IMR-90 (cell line): Measurements from ENCODE around the gene WDFY2.

ENCODE experiments used
- BHLHE40 ChIP-seq: fragments of 150-350 bp; IDR thresholded peaks from 2 replicates; pipeline ENCODE4 v1.6.1; 2016; ENCODE audit warnings: mild to moderate bottlenecking, low read depth, low read length
- CEBPB ChIP-seq: IDR thresholded peaks from 2 replicates; pipeline ENCODE4 v1.6.1; 2012; ENCODE audit warnings: low read depth, low read length, improper control_type of control experiment
- FOS ChIP-seq: fragments of 150-350 bp; IDR thresholded peaks from 2 replicates; pipeline ENCODE4 v1.6.1; 2016; ENCODE audit warnings: low read depth, low read length
- MAFK ChIP-seq: IDR thresholded peaks from 2 replicates; pipeline ENCODE4 v1.6.1; 2012; ENCODE audit warnings: low read depth, low read length, improper control_type of control experiment
- MAZ ChIP-seq: IDR thresholded peaks from 2 replicates; pipeline ENCODE4 v1.6.1; 2012; ENCODE audit warnings: low read depth, mild to moderate bottlenecking, low read length, improper control_type of control experiment, moderate library complexity, borderline replicate concordance
- MXI1 ChIP-seq: IDR thresholded peaks from 2 replicates; pipeline ENCODE4 v1.6.1; 2012; ENCODE audit warnings: low read depth, mild to moderate bottlenecking, low read length, moderate library complexity, borderline replicate concordance
- NFE2L2 ChIP-seq: fragments of 150-350 bp; IDR thresholded peaks from 2 replicates; pipeline ENCODE4 v1.6.1; 2016; ENCODE audit warnings: low read depth, mild to moderate bottlenecking, low read length
- POLR2A ChIP-seq: IDR thresholded peaks from 2 replicates; pipeline ENCODE4 v1.6.1; 2012; ENCODE audit warnings: mild to moderate bottlenecking, low read depth, low read length
- RAD21 ChIP-seq: IDR thresholded peaks from 2 replicates; pipeline ENCODE4 v1.6.1; 2012; ENCODE audit warnings: low read length, improper control_type of control experiment
- RFX5 ChIP-seq: IDR thresholded peaks from 2 replicates; pipeline ENCODE4 v1.8.0; 2012; ENCODE audit warnings: low read depth, mild to moderate bottlenecking, low read length, moderate library complexity
- SMC3 ChIP-seq: fragments of 150-350 bp; IDR thresholded peaks from 2 replicates; pipeline ENCODE4 v1.6.1; 2016; ENCODE audit warnings: low read depth, mild to moderate bottlenecking, antibody characterized with exemption, low read length, moderate library complexity
- USF2 ChIP-seq: fragments of 150-350 bp; IDR thresholded peaks from 2 replicates; pipeline ENCODE4 v1.6.1; 2017; ENCODE audit warnings: mild to moderate bottlenecking, antibody characterized with exemption, low read length, low read depth
- TF ChIP-seq, protein P1 (sequence below): conservative IDR thresholded peaks from 2 replicates; pipeline ENCODE4 v1.5.1; 2012; ENCODE audit warnings: mild to moderate bottlenecking, low read depth, low read length, improper control_type of control experiment

- TF ChIP-seq RAD21, result peak; percentile 29
- TF ChIP-seq, protein P1, sequence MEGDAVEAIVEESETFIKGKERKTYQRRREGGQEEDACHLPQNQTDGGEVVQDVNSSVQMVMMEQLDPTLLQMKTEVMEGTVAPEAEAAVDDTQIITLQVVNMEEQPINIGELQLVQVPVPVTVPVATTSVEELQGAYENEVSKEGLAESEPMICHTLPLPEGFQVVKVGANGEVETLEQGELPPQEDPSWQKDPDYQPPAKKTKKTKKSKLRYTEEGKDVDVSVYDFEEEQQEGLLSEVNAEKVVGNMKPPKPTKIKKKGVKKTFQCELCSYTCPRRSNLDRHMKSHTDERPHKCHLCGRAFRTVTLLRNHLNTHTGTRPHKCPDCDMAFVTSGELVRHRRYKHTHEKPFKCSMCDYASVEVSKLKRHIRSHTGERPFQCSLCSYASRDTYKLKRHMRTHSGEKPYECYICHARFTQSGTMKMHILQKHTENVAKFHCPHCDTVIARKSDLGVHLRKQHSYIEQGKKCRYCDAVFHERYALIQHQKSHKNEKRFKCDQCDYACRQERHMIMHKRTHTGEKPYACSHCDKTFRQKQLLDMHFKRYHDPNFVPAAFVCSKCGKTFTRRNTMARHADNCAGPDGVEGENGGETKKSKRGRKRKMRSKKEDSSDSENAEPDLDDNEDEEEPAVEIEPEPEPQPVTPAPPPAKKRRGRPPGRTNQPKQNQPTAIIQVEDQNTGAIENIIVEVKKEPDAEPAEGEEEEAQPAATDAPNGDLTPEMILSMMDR, result peak; percentile 31; the same call in 1 of the 2 replicates
- peak; percentile 92 for TF ChIP-seq POLR2A
- no peak for TF ChIP-seq RFX5
- no peak for TF ChIP-seq MXI1
- TF ChIP-seq BHLHE40, result 0 out of 2 replicates have a peak, but pooled peaks have one; percentile 40
- no peak for TF ChIP-seq NFE2L2
- peak; percentile 99 for TF ChIP-seq MAZ
- no peak; the same call in 1 of the 2 replicates for TF ChIP-seq CEBPB
- TF ChIP-seq SMC3, result peak; percentile 21; the same call in 1 of the 2 replicates
- no peak for TF ChIP-seq FOS
- no peak for TF ChIP-seq MAFK
- TF ChIP-seq USF2, result no peak
Observed at GRCh38 chr13:51583875-51584730, at the start of gene WDFY2.
